ENCODE measurements around the gene ABCB6. TPM values are rescaled to one million over a fixed set of nuclear protein-coding genes. Genes with fewer than 3 reads are reported as not detected.

The ABCB6 gene
- total and polyA plus RNA-seq, 2 of the 8 experiments (the other 6 are each of a cell fraction or from before 2014, with no cell fraction given): 44.9 to 50.6 TPM

DNA sequence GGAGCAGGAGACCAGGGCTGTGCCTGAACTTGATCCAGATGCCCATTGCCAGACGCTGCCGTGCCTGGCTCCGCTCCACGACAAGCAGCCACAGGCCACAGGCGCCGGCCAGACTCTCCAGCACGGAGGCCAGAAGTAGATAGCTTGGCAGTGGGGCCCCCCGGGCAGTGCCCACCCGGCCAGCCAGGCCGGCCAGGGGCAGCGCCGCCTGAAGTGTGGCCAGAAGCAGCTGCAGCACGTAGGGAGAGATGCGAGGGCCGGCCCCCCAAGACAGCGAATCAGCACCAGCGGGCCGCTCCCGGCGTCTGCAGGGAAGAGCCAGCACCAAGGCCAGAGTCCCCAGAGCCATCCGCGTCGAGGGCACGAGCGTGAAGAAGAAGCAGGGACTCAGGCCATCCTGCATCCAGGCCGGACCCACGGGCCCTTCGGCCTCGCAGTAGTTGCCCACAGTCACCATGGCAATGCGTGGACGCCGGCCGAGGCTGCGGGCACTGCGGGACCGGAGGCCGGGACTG lies 484 bp downstream of the ABCB6 start (continued):
- TF ChIP-seq EZH2 (IDR thresholded peaks at IDR 0.05; ENCODE audit: low read depth, low read length, severe bottlenecking) (no peak), SRF (IDR thresholded peaks at IDR 0.05; ENCODE audit: low read depth, low read length) (no peak), TAF1 (IDR thresholded peaks at IDR 0.05; ENCODE audit: low read depth, low read length) (no peak), GABPA (IDR thresholded peaks at IDR 0.05; ENCODE audit: borderline replicate concordance, insufficient read depth, low read length) (0 out of 2 replicates have a peak, but pooled peaks have one; percentile 69), TBP (IDR thresholded peaks at IDR 0.05; ENCODE audit: low read depth, low read length) (no peak), SAP30 (IDR thresholded peaks at IDR 0.05; ENCODE audit: insufficient read depth, insufficient replicate concordance, low read length) (peak; percentile 73), ATF3 (IDR thresholded peaks at IDR 0.05; ENCODE audit: insufficient read depth, low read depth, low read length) (no peak), NANOG (IDR thresholded peaks at IDR 0.05; ENCODE audit: insufficient read depth, low read depth, low read length, poor library complexity, severe bottlenecking) (no peak), HDAC2 (IDR thresholded peaks at IDR 0.05; ENCODE audit: borderline replicate concordance in 1 of 2, low read depth in 2 of 2, low read length in 2 of 2) (0 out of 4 replicates have a peak, but pooled peaks of 1 of the 2 experiments have one; percentile 31), YY1 (IDR thresholded peaks at IDR 0.05; ENCODE audit: low read depth, low read length) (no peak), RNF2 (IDR thresholded peaks at IDR 0.05; ENCODE audit: borderline replicate concordance, low read depth, low read length, missing control alignments, poor library complexity, severe bottlenecking) (no peak), KDM5A (IDR thresholded peaks at IDR 0.05; ENCODE audit: low read length) (no peak)
- TF ChIP-seq, protein P1, sequence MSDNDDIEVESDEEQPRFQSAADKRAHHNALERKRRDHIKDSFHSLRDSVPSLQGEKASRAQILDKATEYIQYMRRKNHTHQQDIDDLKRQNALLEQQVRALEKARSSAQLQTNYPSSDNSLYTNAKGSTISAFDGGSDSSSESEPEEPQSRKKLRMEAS (IDR thresholded peaks at IDR 0.05): no peak

Measured in H1 (cell line).